Measurements from ENCODE around the gene RAMP1.

RAMP1 gene

DNA sequence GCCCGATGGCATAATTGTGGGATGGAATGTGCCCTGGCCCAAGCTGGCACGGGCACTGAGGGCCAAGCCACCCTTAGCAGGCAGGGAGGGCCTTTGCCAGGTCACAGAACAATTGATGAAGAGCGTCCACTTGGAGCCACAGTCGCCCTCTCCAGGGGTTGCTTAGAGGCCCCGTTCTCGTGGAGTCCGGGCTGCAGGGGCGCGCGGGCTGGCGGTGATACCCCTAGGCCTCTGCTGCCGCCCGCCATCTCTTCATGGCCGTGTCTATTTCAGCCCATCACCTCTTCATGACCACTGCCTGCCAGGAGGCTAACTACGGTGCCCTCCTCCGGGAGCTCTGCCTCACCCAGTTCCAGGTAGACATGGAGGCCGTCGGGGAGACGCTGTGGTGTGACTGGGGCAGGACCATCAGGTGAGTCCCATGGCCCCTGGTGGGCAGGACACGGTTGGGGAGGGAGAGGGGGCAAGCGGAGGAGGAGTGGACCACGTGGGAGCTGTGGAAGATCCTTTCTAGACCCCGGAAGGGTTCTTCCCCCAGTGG is 17.6 kb downstream of the RAMP1 start:
- no peak for DNase-seq (ENCODE audit: low spot score)

DNA sequence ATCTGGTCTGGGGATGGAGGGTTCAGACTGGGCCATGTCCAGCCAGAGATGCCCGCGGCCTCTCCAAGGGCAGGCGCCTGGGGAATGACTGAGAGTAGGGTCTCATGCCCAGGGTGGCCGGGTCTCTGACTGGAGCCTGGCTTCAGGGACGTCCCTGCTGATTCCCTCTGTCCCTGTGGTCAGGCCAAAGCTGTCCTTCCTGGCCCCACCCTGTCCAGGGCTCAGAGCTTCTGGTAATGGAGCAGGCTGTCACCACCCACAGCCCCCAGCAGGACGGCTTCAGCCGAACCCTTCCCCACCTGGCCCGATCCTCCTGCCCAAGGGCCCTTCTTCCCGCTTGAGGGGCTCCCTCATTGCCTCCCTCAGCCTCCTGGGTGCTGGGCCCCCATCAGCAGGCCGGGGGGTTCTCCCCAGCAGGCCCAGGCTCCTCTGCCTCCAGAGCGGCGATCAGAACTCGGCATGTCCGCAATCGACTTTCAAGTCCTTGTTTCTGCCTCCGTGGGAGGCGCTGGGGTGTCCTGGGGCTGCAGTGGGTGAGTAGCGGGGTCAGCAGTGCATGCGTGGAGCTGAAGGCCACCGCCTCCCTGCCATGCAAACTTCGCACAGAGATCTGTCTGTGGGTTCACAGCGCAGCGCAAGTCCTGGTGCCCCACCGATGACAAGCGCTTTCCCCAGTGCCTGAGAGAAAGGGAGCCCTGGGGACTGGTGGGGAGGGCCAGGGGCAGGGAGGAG is 18.3 kb downstream of the RAMP1 start:
- DNase-seq (ENCODE audit: low spot score) = no peak

DNA sequence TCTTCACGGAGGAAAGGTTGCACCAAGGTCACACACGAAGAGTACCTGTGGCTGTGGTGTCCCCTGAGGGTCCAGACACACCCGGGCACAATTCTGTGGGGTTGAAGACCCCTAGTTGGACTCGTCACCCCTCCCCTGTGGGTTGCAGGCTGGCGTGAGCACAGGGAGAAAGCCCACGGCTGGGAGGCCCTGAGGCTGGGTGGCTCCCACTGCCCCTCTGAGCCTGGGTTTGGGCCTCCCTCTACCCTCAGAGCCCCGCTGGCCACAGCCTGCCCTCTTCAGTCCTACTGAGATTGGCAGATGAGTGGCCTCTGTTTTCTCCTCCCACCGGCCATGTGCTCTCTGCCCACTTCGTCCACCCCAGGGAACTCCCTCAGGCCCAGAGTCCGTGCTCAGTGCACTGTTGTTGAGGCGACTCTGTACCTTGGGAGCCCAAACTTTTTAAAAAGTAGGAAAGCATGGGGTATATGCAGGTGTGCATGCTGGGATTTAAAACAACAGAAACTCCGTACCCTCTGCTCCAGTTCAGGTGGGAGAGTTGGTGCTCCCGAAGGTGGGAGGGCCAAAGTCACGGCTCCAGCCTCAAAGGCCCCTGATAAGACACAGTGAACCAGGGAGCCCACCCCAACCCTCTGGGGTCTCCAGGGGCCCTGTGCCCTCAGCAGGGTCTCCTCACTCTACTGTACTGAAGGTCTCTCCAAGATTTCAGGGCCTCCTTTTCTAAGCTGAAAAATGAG is 19.1 kb downstream of the RAMP1 start:
- DNase-seq (ENCODE audit: low spot score) = no peak

- no peak for DNase-seq (ENCODE audit: low spot score)
These were observed 19.6 kb downstream of the RAMP1 start for GRCh38 chr2:237879058-237879430.

GRCh38 chr2:237879991-237880560 is 20.7 kb downstream of the RAMP1 start:
- DNase-seq (ENCODE audit: low spot score) = no peak

DNA sequence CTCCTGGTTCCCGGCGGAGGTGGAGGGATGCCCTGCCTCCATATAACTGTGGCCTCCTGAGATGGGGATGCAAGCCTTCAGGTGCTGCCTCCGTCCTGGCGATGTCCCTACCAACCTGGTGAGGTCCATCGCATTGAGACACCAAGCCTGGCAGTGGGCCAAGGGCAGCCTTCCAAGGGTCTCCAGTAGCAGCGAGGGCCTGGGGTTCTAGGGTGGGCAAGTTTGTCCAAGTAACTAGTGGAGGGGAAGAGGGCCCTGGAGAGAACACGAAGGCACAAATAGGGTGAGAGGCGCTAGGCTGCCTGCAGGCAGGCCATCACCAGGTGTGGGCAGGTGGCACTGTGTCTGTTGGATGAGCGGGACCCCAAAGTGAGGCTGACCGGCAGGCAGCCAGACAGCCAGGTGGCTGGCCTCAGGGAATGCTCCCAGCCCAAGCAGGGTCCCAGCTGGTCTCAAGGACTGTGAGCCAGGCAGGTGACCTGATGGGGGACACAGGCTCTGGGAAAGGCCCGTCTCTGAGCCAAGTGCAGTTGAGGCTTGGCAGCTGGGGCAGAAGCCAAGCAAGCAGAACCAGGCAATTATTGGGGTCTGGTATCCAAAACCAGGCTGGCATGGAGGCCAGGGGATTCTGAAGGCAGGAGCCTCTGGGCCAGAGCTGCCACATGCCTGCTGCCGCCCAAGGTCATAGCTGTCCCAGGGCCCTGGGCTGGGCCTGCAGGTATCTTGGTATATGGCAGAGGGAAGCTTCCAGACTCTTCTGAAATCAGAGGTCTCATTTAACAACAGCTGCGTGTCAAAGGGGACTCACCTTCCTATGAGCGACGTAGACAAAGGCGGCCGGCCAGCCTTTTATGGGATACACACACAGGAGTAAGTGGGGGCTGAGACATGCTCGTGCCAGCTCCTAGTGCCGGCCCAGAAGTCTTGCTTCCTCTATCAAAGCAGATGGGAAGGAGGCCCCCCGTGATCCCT is 23.4 kb downstream of the RAMP1 start:
- DNase-seq (ENCODE audit: low spot score) = no peak

- DNase-seq (ENCODE audit: low spot score) = no peak
These were observed 24.6 kb downstream of the RAMP1 start for GRCh38 chr2:237883951-237884446.

DNA sequence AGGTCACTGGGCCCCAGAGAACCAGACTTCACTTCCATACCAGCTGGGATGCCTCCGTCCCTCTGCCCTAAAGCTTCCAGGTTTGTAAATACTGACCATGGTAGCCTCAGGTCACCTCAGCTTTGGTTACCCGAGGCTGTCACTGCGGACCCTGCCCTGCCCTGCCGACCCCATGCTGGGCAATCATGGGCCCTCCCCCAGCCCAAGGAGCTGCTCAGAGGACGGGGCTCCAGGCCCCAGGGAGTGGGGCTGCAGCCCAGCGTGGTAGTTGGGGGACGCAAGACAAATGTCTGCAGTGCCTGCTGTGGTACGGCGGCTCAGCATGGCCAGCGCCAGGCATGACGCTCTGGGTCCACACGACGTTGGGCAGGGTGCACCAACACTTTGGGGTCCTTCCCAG is 25.3 kb downstream of the RAMP1 start:
- DNase-seq (ENCODE audit: low spot score) = no peak

DNA sequence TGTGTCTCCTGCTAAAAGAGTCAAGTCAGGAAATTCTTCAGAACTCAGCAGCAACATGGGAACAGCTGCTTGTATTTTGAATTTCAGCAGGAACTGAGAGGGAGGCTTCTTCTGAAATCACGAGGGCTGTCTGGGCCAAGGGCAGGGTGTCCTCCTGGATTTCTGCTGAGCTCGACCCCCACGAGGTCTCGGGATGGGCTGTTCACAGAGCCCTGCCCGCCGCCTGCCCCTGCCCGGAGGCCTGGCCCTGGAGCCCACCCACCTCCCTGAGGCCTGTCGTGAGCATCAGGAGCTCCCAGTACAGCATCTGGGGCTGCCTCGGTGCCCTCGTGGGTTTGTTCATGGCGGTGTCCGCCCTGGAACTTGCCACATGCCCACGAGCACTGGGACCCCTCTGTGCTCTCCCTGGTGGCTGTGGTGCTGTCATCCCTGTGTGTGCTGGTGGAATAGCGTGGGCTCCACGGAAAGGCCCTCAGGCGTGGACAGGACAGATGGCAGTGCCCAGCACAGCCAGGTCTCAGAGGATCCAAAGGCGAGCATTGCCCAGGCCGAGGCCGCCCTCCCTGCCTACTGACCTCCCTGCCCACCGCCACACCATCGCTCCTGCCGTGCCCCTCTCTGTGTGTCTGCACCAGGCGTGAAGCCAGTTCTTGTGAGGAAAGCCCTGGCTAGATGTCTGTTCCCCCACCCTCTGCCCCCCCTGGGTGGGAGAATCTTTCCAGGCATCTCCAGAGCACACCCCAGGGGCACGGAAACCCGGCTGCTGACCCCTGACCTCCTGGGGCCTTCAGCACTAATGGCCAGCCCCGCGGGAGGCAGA is 25.9 kb downstream of the RAMP1 start:
- DNase-seq (ENCODE audit: low spot score) = no peak

DNA sequence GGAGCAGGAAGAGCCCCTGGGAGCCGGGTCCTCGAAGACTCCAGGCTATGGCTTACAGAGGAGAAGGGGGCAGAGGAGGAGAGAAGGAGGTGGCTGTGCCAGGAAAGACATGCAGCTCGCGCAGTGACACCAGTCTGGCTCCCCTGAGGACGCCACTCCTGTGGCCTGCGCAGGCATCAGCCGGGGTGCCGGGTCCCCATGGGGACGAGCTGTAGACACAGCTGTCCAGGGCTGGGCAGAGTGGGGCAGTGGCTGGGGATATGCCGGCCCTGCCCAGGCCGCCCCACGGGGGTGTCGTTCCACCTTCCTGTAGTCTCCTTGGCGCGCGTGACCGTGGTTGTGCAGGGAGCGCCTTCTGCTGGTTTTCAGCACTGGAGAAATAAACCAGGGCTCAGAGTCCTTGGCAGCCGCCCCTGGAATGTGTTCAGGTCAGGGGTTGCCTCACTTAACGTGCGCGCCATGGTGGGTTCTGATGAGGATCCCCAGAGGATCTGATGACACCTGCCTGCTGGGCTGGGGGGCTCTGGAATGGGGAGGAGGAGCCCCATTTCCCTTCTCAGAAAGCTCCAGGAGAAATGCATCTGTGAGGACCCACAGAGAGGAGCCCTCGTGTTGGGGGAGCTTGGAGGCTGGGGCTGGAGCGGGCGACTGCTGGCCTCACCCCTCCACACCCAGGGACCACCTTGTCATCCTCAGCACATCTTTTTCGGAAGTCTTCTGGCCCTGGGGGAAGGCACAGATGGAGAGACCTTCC is 26.7 kb downstream of the RAMP1 start:
- no peak for DNase-seq (ENCODE audit: low spot score)

DNA sequence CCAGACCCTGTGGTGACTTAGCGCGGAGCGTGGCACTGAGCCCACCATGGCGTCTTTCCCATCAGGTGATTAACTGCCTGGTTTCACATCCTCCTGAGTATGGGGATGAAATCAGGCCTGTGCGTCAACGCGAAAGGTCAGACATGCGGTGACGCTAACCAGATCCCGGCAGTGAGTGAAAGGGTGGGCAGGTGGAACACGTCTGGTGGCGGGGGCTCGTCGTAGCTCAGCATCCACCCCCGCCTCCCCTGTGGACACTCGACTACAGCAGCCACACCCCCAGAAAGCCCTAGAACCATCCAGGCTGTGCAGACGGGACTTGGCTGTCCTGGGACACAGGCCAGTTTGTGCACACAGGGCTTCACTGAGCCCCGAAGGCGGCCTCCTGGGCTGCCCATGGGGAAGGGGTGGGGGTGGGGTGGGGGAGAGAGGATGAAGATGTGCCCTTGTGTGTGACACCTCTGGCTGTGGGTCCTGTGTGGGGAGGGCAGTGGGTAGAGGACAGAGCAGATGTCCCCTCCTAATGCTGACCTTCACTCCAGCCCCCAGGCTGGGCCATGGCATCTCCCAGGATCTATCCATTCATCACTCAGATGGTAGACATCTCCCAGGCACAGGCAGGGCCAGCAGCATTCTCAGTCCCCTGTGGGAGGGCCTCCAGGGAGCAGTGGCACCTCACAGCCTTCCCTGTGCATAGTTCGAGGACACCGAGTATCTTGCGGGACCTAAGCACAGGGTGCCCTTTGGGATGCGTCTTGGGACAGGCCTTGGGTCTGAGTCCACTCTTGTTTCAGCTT is 27.5 kb downstream of the RAMP1 start:
- no peak for DNase-seq (ENCODE audit: low spot score)

DNA sequence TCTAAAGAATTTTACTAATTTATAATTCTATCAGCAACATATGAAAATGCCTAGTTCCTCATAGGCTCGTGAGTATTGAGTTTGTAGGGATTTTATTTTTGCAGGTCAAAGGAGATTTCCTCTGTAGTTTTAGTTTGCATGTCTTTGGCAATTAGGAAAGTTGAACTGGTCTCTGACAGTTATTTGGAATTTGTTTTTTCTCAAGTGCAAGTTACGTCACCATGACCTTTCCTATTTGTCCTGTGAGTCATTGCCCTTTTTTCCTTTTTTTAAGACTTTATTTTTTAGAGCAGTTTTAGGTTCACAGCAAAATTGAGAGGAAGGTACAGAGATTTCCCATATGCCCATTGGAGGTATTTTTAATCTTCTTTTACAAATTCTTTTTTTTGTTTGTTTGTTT is 29.0 kb downstream of the RAMP1 start:
- DNase-seq (ENCODE audit: low spot score) = no peak

GRCh38 chr2:237889016-237889415 is 29.6 kb downstream of the RAMP1 start:
- no peak for DNase-seq (ENCODE audit: low spot score)

DNA sequence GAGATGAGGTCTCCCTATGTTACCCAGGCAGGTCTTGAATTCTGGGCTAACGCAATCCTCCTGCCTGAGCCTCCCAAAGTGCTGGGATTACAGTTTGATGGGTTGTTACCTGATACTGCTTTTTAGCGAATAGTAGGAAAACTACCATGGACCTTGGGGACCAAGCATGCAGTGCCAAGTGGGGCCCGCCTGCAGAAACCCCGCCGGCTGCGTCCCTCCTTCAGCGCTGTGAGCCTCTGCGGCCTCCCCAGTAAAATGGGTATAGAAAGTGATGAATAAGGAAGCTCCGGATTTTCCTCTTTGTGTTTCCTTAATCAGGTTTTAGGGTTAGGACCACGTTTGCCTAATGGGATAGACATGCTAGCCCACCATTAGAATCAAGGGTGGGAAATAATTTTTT is 30.4 kb downstream of the RAMP1 start:
- DNase-seq (ENCODE audit: low spot score) = no peak

GRCh38 chr2:237892478-237892877 is 33.1 kb downstream of the RAMP1 start:
- no peak for DNase-seq (ENCODE audit: low spot score)

DNA sequence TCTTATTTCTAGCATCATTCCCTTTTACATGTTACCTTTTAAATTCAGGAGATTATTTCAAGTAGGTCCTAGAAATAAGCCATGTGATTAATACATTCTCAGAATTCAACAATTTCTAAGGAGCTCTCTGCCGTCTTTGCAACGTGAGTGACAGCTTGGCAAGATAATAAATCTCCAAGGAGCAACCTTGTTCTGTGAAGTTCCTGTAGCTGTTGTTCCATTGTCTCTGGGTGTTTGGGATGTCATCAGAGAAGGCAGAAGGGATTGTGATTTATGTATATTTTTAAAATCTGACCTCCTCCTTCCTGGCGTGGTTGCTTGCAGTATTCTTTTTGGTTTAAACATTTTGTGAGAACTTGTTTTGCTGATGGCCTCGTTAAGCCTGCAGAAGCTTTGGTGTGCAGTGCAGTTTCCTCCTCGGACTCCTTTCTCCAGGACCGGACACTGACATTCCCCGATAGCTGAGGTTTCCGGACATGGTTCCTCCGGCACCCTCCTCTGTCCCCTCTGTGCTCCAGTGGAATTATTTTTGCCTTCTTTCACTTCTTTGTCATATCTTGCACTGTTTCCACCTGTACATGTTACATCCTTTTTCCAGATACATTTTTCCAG is 33.7 kb downstream of the RAMP1 start:
- no peak for DNase-seq (ENCODE audit: low spot score)

DNA sequence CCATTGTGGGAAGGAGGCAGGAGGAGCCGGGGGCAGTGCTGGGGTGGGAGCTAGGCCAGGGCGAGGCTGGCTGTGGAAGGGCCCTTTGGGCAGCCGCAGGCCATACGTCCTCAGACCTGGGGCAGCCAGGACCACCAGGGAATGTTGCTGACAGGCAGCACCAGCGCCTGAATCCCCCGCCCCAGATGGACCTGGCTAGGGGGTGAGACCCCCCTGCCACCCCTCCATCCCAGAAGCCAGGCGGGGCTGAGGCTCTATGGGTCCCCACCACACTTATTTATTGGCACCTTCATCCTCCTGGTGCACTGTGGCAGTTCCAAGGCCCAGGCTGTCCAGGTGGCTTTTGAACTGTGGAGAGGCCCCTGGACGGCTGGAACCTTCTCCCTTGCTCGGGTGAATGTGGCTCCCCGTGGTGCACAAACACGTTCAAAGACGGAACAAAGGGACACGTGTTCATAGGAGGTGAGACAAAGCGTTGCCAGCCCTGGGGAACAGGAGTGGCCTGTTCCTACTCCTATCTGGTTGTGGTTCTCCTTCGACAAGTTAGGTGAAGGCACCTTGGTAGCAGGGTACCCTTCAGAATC is 35.1 kb downstream of the RAMP1 start:
- no peak for DNase-seq (ENCODE audit: low spot score)

DNA sequence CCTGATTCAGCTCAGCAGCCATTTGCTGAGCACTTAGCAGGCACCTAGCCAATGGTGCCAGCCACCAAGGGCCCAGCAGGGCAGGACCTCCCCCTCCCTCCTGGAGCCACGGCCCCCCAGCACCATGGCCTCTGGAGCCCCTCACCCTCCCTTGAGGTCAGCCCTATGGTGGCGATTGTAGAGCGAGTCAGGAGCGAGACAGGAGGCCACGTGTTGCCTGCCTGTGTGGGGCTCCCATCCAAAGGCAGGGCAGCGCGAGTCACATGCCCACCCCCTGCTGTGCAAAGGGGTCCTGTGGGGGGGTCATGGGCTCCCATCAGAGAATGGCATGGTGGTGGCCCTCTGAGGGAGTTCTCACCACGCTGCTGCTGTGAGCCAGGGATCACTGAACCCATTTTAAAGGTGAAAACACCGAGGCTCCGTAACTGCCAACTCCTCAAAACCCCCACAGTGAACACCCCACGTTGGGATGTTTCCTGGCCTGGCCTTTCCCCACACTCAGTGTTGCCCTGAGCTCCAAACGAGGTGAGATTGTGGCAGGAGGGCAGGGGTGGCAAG is 35.6 kb downstream of the RAMP1 start:
- DNase-seq (ENCODE audit: low spot score) = no peak
